NCI-H345 treated with DMSO at 0.1 percent for 48 hours (cell line): ENCODE results near the gene KLK6.

Experiments used
- DNase-seq: peaks from one replicate; lab custom pipeline; 2025; ENCODE audit not compliant: unreplicated experiment; lab: John Stamatoyannopoulos, UW

The KLK6 gene

DNA sequence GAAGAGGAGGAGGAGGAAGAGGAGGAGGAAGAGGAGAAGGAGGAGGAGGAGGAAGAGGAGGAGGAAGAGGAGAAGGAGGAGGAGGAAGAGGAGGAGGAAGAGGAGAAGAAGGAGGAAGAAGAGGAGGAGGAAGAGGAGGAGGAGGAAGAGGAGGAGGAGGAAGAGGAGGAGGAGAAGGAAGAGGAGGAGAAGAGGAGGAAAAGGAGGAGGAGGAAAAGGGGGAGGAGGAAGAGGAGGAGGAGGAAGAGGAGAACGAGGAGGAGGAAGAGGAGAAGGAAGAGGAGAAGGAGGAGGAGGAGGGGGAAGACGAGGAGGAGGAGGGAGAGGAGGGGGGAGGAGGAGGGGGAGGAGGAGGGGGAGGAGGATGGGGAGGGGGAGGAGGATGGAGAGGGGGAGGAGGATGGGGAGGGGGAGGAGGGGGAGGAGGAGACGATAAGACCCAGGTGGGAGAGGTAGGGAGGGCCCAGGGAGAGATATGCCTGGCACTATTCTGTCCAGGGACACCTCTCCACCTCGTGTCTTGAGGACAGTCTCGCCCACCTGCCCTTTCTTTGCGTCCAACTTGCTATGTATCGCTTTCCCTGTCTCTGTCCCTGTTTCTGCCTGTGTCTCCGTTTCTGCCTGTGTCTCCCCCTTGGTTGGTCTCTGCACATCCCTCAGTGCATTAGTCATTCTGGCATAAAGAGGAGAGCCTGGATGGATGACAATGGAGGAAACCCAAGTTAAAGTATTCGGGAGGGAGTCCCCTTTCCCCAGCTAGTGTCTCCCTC is 9.5 kb downstream of the KLK6 start:
- no peak for DNase-seq

DNA sequence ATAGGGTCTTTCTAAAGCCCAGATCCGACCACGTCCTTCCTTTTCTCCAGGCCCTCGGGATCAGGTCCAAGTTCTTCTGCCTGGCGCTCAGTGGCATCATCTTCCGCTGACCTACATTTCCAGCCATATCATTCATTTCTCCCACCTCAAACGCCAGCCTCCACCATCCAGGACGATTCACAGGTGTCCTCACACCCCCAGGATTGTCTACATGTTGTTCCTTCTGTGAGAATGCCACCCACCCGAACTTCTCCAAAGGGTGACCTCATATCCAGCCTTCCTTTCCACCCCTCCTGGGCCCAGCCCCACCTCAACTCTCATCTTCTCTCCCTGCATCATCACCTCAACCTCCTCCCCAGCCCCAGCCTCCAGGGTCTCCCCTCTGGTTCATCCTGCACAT is 11.8 kb downstream of the KLK6 start:
- DNase-seq: no peak

DNA sequence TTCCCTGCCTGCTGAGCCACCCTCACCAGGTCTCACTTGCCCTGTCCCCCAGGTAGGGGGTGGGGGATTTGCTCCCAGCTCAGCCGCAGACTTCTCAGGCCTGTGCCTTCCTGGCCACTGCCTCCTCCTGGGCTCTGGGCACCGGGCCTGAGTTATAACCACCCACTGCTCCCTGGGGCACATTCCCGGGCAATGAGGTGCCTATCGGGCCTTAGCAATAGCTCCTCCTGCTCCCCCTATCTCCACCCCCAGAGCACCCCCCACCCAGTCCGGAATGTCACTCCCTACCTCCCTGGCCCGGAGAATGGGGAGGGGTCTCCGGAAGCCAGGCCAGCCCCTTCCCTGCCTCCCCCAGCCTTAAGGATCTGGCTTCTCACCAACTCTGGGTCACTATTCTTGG is 16.5 kb downstream of the KLK6 start, which contains the start of gene KLK5:
KLK5 (minus strand) TSS at position 129 of the 400 bp plus-strand sequence. CDS start 381 bp downstream, outside the sequence.
- DNase-seq: no peak

DNA sequence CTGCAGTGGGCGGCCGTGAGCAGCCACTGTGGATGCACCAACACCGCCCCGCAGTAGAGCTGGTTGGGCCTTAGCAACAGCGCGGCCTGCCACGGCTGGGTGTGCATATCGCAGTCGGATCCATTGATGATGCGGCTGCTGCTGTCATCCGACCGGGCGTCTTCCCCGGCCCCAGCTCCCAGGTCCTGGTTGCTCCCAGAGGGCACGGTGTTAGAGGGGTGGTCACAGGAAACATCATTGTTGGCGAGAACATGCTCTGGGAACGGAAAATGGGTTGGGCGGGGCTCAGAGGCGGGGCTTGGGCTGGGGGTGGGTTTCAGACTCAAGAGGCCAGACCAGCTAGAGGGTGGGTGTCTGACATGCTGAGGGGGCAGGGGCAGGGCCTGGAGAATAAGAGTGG is 19.5 kb downstream of the KLK6 start:
- DNase-seq: no peak

DNA sequence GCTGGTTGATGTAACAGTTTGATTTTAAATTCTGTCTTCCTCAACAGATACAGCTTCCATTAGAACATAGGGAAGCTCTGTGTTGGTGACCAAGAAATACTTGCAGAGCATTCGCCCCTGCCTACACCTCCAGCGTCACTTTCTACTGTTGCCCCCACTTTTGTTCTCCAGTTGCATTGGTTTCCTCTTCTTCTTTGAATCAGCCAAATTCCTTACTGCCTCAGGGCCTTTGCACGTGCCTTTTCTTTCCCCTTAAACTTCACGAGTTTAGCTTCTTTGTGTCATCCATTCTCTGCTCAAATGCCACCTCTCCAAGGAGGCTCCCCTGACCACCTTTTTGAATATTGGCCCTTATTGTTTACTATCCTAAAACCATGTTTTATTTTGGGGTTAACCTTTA is 22.3 kb downstream of the KLK6 start:
- no peak for DNase-seq

DNA sequence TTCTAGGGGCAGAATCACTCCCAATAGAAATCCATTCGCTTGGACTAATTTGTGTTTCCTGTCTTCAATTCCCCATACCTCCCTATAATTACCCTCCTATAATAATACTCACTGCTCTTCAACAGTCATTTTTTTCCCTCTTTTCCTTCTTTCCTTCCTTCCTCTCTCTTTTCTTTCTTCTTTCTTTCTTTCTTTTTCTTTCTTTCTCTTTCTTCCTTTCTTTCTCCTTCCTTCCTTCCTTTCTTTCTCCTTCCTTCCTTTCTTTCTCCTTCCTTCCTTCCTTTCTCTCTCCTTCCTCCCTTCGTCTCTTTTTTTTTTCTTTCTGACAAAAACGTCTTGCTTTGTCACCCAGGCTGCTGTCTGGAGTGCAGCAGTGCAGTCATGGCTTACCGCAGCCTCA is 24.6 kb downstream of the KLK6 start:
- DNase-seq: no peak

DNA sequence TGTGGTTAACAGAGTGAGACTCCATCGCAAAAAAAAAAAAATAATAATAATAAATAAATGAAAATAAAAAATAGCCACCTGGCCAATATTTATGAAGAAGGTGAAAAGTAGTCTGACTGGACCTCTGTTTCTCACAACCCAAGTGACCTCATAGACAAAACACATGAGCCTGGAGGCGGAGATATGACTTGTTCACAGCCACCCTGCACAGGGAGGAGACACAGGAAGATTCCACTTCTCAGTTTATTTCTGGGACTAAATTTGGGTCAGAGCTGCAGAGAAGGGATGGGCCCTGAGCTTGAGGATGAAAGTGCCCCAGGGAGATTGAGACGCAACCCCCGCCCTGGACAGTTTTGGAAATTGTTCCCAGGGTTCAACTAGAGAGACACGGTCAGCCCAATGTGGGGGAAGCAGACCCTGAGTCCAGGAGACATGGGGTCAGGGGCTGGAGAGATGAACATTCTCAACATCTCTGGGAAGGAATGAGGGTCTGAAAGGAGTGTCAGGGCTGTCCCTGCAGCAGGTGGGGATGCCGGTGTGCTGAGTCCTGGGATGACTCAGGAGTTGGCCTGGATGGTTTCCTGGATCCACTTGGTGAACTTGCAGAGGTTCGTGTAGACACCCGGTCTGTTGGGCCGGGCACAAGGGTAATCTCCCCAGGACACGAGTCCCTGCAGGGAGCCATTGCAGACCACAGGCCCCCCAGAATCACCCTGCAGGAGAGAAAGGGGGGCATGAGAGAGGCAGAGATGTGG is 26.1 kb downstream of the KLK6 start:
- no peak for DNase-seq

DNA sequence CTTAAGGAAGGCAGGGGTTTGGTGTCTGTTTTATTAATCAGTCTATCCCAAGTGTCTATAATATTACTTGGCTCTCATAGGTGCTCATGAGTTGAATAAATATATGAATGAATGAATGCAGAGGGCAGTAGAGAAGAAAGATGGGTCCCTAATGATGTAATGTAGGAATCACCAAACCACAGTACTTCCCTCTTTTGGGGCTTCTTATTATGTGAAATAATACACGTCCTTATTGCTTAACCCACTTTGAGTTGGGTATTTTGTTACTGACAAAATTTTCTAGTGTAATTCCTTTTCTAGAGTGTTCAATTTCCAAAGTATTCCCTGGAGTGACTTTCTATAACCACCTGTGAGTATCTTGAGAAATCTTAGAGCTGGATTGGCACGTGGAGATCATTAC is 29.8 kb downstream of the KLK6 start:
- DNase-seq: no peak

DNA sequence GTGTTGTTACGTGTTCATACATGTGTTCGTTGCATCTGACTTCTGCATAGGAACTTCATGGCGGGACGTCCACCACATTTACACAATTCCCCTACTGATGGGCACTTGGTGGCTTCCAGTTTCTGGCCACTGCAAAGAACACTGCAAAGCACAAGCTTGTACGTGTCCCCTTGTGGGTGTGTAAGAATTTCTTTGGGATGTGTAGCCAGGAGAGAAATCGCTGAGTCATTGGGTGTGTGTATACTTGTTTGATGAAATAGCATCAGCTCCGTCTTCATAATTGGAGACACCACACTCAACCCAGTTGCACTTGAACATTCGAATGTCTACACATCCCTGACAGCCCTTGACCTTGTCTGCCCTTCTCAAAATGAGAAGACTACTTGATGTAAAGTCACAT is 35.8 kb downstream of the KLK6 start:
- DNase-seq: no peak

DNA sequence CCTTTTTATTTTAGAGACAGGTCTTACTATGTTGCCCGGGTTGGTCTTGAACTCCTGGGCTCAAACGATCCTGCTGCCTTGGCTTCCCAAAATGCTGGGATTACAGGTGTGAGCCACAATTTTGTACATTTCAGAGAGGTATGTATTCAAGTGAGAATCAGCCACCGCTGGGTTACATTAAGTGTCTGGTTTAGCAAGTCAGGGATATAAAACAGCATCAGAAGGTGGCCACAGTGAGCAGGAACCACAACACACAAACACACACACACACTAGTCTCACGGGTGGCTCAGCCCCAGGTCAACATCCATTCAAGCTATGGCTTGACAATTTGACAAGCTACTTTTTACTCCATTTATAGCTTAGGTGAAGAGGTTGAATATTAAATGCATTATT is 36.7 kb downstream of the KLK6 start:
- DNase-seq: no peak

DNA sequence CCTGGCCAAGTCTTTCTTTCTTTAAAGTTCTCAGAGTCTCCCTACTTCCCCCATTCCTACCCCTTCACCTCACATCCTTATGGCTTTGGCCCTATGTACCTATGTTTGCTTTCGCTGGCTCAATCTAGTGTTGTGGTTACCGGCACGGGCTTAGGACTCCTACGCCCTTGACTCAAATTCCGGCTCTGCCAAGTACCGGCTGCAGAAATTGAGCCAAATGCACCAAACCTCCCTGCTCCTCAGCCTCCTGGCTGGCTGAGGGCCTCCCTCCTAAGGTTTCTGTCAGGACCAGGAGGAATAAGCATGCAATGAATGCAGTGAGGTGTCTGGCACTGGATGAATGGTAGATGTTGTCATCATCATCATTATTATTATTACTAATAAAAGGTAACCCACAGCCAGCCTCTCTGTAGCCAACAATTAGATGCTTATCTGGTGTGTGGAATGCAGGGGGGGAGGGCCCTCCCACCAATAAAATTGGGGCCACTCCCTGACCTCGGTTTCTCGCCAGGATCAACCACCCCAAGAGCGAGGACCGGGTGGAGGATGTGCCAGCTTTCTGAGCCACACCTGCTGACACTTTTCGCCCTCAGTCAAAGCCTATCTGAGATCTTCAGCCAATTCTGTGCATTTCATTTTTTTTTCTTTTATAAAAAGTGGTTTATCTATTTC is 37.2 kb downstream of the KLK6 start:
- no peak for DNase-seq

DNA sequence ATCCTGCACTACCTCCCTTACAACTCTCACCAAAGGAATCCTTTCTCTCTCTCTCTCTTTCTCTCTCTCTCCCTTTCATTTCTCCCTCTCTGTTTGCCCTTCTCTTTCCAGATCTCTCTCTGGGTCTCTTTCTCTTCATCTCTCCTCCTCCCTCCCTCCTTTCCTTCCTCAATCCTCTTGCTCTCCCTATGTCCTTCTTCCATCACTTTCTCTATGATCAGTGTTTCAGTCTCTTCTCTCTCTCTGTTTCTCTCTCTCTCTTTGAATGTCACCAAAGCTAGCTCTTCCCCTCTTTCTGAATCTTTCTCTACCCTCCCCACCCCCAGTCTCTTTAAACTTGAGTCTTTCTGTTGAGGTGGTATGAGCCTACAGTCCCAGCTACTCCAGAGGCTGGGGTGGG is 38.4 kb downstream of the KLK6 start:
- no peak for DNase-seq

DNA sequence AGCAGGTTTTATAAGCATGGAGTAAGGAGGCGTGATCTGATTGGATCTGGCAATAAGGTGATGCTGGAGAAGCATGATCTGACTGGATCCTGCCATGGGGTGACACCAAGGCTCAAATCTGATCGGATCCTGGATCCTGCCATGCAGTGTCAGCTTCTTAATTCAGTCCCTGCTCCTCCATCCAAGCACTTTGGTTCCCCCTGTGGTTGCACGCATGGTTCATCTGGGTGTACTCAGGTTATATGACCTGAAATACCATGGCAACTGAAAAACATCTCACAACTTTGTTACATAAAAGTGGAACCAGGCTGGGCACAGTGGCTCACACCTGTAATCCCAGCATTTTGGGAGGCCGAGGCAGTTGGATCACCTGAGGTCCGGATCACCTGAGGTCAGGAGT is 40.6 kb downstream of the KLK6 start:
- DNase-seq: no peak

DNA sequence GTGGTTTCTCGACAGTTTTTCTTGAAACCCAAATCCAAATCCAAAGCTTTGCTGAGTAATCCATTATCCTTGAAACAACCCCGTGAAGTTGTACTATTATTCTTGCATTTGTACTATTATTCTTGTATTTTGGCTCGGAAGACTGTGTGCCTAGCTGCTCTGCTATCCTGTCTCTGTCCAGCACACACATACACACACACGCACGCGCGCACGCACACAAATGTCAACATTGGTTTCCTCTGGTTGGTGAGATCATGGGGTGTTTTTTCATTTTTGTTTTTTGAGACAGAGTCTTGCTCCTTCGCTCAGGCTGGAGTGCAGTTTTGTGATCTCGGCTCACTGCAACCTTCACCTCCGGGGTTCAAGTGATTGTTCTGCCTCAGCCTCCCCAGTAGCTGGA is 43.2 kb downstream of the KLK6 start:
- no peak for DNase-seq

DNA sequence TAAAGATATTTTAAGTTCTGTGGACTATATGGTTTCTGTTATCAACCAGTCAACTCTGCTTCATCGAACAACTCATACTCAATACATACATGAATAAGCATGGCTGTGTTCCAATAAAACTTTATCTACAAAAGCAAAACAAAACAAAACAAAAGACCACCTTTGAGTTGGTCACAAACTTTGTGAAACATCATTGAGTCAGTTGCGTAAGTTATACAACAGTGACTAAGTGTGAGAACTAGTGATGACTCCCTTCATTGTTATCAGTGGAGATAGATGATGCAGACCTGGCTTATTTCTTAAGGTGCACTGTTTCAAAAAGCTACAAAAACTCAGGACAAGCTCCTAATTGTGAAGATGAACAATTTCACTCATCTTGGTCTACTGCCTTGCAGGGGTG is 43.7 kb downstream of the KLK6 start:
- DNase-seq: no peak

DNA sequence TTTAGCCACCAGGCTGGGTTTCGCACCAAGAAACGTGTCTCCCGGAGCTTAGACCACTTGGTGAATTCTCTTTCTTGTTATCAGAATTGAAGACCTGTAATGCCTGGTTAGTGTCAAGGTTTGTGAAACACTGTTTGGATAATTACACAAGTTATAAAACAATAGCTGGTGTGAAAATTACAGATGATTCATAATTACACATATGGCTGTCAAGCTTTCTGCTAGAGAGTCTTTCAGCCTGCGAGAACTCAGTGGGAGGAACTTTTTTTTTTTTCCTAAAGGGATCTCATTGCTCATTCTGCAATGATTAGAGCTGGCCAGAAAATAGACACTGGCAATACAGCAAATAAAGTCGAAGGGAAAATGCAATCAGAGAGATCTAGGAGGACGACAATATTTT is 44.8 kb downstream of the KLK6 start:
- DNase-seq: no peak

DNA sequence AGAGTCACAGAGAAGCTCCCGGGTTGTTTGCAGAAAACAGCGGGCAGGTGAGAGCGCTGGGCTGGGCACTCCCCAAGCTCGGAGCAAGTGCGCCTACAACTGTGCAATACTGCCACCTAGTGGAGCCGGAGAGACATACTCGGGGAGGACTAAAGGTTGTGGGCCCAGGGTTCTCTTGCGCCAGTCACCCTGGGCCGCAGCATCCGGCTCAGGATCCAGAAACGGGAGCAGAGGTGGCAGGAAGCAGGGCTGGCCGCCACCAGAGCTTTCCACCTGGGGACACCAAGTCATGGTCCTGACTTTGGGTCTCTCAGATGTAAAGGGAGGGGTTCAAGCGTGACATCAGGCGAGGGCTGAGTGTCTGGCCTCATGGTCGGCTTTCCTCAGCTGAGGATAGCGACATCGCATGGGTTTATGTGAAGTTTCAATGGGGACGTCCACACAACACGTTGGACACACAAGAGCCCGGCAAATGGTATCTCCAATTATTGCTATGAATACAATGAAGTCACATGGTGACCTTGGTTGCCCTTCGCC is 47.0 kb downstream of the KLK6 start:
- peak; percentile 70 for DNase-seq

DNA sequence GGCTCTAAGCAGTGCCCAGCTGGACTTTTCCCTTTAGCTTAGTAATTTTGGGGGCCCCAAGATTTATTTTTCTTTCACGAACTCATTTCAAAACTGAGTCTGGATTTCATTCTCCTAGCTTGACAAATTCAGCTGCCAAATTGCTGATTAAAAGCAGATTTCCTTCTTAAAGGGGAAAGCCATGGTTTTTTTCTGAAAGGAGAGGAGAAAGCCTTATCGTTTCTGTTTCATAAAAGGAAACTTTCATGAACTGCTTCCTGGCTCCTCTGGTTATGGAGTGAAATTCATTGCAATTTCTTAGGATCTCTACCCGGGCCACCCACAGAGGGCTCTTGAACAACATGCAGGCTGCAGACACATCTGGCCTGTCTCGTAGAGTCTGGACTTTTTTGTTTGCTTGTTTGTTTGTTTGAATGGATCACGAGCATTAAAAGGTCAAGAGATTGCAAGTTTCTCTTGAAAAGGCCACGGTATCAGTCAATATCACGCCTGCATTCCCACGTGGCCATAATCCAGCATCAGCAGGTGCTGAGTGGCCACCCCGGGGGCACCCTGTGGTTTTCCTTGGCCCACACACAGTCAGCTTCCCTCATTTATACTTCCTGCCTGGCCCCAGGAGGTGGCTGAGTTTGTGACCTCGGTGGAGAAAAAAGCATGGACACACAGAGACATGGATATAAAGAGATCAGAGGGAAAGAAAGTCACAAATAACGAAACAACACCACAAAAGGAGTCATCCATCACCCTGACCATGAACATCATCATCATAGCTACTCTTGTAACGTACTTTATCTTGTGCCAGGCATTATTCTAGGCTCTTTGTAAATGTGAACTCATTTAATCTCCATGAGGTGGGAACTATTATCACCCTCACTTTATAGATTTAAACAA is 47.7 kb downstream of the KLK6 start:
- DNase-seq: peak; percentile 33

DNA sequence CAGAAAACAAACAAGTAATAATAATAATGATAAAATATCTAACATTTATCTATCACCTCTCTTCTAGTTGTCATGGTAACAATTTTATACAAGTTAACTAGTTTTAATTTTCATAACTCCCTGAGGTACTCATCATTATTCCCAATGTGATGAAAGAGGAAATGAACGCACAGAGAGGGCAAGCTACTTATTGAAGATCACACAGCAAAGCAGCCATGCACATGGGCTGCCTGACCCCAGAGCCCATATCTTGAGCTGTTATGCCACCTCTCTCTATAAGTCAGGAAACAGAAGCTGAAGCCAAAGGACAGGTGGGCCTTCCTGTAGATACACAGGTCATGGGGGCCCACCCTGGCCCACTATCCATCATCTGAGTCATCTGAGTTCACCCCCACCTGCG is 53.3 kb downstream of the KLK6 start:
- no peak for DNase-seq
